Panc1 (cell line): ENCODE results near the gene NT5M. TPM values are rescaled to one million over a fixed set of nuclear protein-coding genes. Genes with fewer than 3 reads are reported as not detected.

ENCODE experiments used
- ATAC-seq: fragments of 200-7000 bp; cut with Tn5 transposase; 2 replicates; pipeline ENCODE4 v1.9.1; 2020; ENCODE audit warnings: mild to moderate bottlenecking, moderate library complexity
- BruUV-seq: library from RNA; stranded (reverse); fragments of 400-500 nt; replicated peaks from 2 replicates; lab custom pipeline; 2021; lab: Mats Ljungman, UMichigan
- CTCF ChIA-PET: fragments of 300-600 bp; sonication (Branson Sonifier 250); formaldehyde crosslinking; loops from one replicate; lab custom pipeline; 2022; ENCODE audit warnings: antibody characterized with exemption; lab: Charles Lee
- POLR2A ChIA-PET: fragments of 300-600 bp; sonication (Branson Sonifier 250); formaldehyde crosslinking; loops from one replicate; lab custom pipeline; 2022; ENCODE audit warnings: antibody characterized with exemption; lab: Charles Lee
- DNase-seq: peaks from one replicate; pipeline ENCODE4 v3.0.0-alpha.2; 2010; ENCODE audit warnings: low read depth, low spot score
- H3K27ac ChIP-seq: 2 replicates; pipeline ENCODE4 v1.5.1; 2011; ENCODE audit warnings: mild to moderate bottlenecking, low read length, inconsistent platforms
- H3K27me3 ChIP-seq: fragments of 200-500 bp; sonication (Bioruptor generic); 2 replicates; pipeline ENCODE4 v1.6.0; 2014; ENCODE audit warnings: low read length, inconsistent platforms; ENCODE audit not compliant: control insufficient read depth, insufficient read depth
- H3K36me3 ChIP-seq: fragments of 200-500 bp; sonication (Bioruptor generic); 2 replicates; pipeline ENCODE4 v1.5.1; 2014; ENCODE audit warnings: inconsistent platforms, mild to moderate bottlenecking, low read length, moderate library complexity; ENCODE audit not compliant: control insufficient read depth, insufficient read depth
- H3K4me1 ChIP-seq: 2 replicates; pipeline ENCODE4 v1.5.1; 2011; ENCODE audit warnings: inconsistent platforms, mild to moderate bottlenecking, low read length, moderate library complexity; ENCODE audit not compliant: control insufficient read depth, insufficient read depth
- H3K4me3 ChIP-seq, 2 experiments: 2 replicates each; pipeline ENCODE4 v1.5.1; 2011 to 2012; ENCODE audit warnings: low read depth in 2 of 2, low read length in 2 of 2, mild to moderate bottlenecking in 2 of 2, inconsistent platforms in 1 of 2, moderate library complexity in 1 of 2
- H3K9me3 ChIP-seq: fragments of 200-500 bp; sonication (Bioruptor generic); 2 replicates; pipeline ENCODE4 v1.5.1; 2014; ENCODE audit warnings: low read depth, mild to moderate bottlenecking, inconsistent platforms, low read length, moderate library complexity; ENCODE audit not compliant: control insufficient read depth, insufficient read depth
- POLR2AphosphoS5 ChIP-seq: IDR thresholded peaks from 2 replicates; pipeline ENCODE4 v1.6.1; 2012; ENCODE audit warnings: mild to moderate bottlenecking, low read depth, low read length, moderate library complexity
- SIN3A ChIP-seq: IDR thresholded peaks from 2 replicates; pipeline ENCODE4 v1.6.1; 2012; ENCODE audit warnings: low read depth, mild to moderate bottlenecking, low read length, moderate library complexity, borderline replicate concordance; ENCODE audit not compliant: insufficient read depth
- TCF7L2 ChIP-seq: IDR thresholded peaks from 2 replicates; pipeline ENCODE4 v1.6.1; 2011; ENCODE audit warnings: mild to moderate bottlenecking, low read depth, low read length, inconsistent platforms
- in situ Hi-C: cut with HindIII; loops from 2 replicates; pipeline ENCODE4 v1.10.0; 2016; ENCODE audit warnings: low sequenced_read_pairs, low pct_unique_long_range_greater_than_20kb
- intact Hi-C: fragments of 100-400 bp; cut with micrococcal nuclease; formaldehyde crosslinking; loops from one replicate; pipeline ENCODE4 v1.10.0; 2022; ENCODE audit not compliant: unreplicated experiment
- total RNA-seq: library from RNA; stranded (reverse); gene quantifications from one replicate; pipeline ENCODE4 v1.2.1, GENCODE V29; 2021; ENCODE audit not compliant: unreplicated experiment
- TF ChIP-seq, protein P1 (sequence below), 2 experiments: IDR thresholded peaks; 2 replicates each; pipeline ENCODE4 v1.6.1; 2011 to 2012; ENCODE audit warnings: low read depth in 2 of 2, control low read depth in 1 of 2, low read length in 1 of 2, mild to moderate bottlenecking in 1 of 2, moderate library complexity in 1 of 2; ENCODE audit not compliant: insufficient read depth in 1 of 2

Gene NT5M
- total RNA-seq, 1 experiment from 2014 or later = 3.1 TPM

DNA sequence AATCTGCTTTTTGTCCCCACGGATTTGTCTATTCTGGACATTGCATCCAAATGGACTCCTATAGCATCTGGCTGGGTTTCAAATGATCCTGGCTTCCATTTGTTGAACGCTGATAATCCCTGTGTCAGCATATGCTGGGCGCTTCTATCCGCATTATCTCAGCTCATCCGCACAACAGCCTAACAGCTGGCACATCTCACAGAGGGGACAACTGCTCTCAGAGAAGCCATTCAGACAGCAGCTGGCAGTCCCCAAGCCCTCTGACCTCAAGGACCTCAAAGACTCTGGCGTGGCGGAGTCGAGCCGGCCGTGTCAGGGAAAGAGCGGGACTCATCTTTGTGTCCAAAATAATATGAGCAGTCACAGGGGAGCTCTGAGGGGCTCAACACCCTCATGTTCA lies 82.3 kb downstream of the NT5M start:
- no peak for DNase-seq
- Histone ChIP-seq H3K27me3 (no peaks in the 10 kb centered on the region), H3K9me3 (no peaks in the 10 kb centered on the region), H3K36me3 (no peaks in the 10 kb centered on the region), H3K4me3 (no peak overlapping the region), H3K4me1 (no peaks in the 10 kb centered on the region), H3K27ac (no peak overlapping the region)
- in situ Hi-C loops (no loop called here), intact Hi-C loops (no loop called here)
- CTCF ChIA-PET = no interaction called here
- no peak for ATAC-seq
- TF ChIP-seq SIN3A (no peak), TCF7L2 (no peak), POLR2AphosphoS5 (no peak)
- TF ChIP-seq, protein P1, sequence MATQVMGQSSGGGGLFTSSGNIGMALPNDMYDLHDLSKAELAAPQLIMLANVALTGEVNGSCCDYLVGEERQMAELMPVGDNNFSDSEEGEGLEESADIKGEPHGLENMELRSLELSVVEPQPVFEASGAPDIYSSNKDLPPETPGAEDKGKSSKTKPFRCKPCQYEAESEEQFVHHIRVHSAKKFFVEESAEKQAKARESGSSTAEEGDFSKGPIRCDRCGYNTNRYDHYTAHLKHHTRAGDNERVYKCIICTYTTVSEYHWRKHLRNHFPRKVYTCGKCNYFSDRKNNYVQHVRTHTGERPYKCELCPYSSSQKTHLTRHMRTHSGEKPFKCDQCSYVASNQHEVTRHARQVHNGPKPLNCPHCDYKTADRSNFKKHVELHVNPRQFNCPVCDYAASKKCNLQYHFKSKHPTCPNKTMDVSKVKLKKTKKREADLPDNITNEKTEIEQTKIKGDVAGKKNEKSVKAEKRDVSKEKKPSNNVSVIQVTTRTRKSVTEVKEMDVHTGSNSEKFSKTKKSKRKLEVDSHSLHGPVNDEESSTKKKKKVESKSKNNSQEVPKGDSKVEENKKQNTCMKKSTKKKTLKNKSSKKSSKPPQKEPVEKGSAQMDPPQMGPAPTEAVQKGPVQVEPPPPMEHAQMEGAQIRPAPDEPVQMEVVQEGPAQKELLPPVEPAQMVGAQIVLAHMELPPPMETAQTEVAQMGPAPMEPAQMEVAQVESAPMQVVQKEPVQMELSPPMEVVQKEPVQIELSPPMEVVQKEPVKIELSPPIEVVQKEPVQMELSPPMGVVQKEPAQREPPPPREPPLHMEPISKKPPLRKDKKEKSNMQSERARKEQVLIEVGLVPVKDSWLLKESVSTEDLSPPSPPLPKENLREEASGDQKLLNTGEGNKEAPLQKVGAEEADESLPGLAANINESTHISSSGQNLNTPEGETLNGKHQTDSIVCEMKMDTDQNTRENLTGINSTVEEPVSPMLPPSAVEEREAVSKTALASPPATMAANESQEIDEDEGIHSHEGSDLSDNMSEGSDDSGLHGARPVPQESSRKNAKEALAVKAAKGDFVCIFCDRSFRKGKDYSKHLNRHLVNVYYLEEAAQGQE (IDR thresholded peaks at IDR 0.05; ENCODE audit: insufficient read depth in 1 of 2, low read depth in 2 of 2, low read length in 1 of 2) = no peak
- POLR2A ChIA-PET = no interaction called here
- no TSS peak for BruUV-seq

DNA sequence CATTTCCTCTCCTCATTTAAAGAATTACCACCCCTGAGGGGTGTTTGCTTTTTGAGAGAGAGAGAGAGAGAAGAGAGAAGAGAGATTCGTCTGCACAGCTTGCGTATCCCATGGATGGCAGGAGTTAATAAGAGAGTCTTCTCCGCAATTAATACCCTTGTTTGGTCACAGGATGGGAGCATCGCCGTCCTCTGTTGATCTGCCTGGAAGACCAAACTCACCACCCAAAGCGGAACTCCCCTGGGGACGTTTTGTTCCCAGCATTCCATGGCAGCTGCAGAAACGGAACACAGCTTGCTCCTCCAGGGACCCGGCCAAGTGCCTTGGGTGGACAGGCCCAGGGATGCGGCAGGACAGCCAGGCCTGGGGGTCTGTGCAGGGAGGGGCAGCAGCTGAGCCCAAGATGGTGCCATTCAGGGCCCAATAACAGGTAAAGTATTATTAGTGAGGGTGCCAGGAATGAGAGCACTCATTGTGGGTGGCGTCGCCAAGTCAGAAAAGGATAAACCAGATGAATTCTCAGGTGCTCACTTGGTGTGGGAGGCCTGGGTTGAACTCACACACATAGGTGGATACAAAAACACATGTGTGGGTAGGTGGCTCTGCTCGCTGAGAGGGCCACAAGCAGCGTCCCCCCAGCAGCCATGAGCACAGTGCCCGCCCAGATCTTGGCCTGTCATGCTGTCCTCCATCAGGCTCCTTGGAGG lies 83.1 kb downstream of the NT5M start:
- no peak for DNase-seq
- Histone ChIP-seq H3K27me3 (no peaks in the 10 kb centered on the region), H3K9me3 (no peaks in the 10 kb centered on the region), H3K4me1 (no peaks in the 10 kb centered on the region), H3K4me3 (no peak overlapping the region), H3K36me3 (no peaks in the 10 kb centered on the region), H3K27ac (no peak overlapping the region)
- no TSS peak for BruUV-seq
- ChIA-PET CTCF (no interaction called here), POLR2A (no interaction called here)
- in situ Hi-C loops = no loop called here
- intact Hi-C loops = no loop called here
- TF ChIP-seq, protein P1 (IDR thresholded peaks at IDR 0.05; ENCODE audit: insufficient read depth in 1 of 2, low read depth in 2 of 2, low read length in 1 of 2) = no peak
- no peak for ATAC-seq
